ENCODE data around the gene ITGA11.

ITGA11 gene

DNA sequence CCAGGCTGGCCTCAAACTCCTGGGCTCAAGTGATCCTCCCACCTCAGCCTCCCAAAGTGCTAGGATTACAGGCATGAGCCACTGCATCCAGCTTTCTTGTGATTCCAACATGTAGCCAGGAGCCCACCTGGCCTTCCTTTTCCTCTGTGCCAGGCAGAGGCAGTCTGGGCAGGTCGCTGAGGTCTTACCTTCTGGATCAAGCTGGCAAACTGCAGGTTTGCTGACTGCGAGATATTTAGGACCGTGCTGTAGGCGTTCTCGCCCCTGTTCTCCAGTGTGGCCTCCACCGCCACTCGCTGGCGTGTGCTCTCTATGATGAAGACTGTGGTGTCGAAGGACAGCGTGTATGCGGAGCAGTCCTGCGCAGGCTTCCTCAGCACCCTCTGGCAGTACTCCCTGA is 112.0 kb downstream of the ITGA11 start:
- DNase-seq: no peak

GRCh38 chr15:68318931-68319909 is 112.7 kb downstream of the ITGA11 start:
- no peak for DNase-seq

DNA sequence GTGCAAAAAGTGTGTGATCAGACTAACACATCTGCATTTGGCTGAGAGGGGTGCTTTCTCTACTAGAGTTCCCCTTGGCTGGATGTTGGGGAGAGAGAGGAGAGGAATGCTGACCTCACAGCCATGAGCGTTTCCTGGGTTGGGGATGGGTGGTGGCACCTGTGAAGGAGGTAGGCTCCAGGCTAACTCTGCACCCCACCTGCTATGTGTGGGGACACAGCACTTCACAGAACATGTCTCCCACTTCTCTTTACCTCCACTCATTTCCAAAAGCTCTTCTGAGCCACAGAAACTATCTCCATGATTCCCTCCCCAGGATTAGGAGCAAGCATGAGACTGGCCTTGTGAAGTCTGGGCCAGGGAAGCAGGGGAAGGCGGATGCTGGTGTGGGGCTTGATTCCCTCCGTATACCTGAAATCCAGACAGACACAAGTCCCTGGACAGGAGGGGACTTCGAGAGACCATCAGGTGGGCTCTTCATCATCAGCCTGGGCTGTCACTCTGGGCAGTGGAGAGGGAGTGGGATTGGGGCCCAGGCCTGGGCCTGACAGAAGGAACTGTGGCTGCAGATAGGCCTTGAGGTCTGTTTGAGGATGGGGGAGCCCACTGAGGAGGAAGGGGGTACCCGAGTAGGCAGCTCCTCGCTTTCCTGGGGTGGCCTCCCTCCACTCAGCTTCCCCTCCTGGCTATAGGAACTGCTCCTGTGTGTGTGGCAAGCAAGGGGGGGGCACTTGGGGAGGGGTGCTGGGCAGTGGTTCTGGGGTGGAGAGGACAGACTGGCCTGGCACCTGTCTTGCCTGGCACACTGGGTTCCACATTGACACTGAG is 113.7 kb downstream of the ITGA11 start:
- no peak for DNase-seq

DNA sequence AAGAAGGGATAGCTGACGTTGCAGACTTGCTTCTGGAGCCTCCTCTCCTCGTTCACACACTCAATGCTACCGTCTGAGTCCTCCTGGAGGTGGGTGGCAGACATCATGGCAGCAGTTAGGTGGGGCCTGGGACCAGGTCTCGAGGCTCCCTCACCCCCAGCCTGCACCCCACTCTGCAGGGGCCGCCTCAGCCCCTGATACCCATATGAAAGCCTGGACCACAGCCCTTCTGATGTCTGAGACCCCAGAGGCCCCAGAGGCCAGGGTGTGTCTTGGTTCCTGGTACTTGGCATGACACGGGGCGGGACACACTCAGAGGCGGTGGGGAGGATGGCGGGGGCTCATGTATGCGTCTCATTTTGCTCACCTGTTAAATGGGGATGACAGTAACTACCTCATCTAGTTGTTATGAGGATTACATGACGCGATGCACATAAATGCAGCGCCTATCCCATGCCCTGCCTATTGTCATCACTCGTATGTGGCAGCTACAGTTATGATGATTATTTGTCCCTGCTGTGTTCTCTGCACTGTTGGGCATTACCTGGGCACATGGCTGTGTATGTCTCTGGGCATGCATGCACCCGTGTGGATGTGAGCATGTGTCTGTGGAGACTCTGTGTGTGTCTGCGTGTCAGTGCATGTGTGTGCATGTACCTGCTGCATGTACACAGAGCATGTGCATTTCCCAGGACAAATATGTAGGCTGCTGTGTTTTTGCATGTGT is 114.5 kb downstream of the ITGA11 start:
- DNase-seq: no peak

GRCh38 chr15:68316061-68316804 is 115.7 kb downstream of the ITGA11 start:
- no peak for DNase-seq

DNA sequence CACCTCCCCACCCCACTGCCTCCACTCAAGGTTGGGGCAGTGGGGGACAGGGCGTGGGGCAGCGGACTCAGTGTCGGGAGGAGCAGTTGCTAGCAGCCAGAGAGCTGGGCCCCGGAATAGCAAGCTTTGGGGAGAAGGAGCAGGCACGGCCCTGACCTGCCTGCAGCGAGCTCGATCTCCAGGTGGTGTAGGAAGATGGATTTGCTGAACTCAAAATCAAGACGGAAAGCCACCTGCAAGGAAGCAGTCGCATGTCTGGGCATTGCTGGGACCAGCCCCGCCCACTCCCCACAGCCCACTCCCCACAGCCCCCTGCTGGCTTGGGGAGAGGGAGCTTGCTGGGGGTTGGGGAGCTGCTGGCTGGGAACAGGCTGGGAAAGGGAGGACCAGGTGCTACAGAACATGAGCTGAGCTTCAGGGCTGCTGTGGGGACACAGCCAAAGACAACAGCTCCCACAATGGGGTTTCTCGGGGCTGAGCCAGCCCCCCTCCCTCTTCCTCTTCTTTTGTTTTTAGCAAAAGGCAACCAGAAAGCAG is 116.4 kb downstream of the ITGA11 start:
- DNase-seq: no peak

DNA sequence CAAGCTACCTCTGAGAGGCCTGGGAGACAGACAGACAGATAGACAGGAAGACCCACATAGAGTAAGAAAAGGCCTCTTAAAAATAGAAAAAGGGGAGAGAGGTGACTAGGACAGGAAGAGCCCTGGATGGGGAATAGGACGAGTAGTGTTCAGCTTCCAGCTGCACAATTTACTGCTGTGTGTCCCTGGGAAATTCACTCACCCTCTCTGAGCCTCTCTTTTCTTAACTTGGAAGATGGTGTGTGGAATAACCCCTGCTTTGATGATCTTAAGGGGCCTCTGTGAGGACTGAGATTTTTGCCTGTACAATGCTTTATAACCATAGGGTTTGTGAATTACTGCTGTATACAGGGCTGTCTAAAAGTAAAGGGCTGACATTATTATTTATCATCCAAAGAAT is 116.9 kb downstream of the ITGA11 start:
- no peak for DNase-seq

DNA sequence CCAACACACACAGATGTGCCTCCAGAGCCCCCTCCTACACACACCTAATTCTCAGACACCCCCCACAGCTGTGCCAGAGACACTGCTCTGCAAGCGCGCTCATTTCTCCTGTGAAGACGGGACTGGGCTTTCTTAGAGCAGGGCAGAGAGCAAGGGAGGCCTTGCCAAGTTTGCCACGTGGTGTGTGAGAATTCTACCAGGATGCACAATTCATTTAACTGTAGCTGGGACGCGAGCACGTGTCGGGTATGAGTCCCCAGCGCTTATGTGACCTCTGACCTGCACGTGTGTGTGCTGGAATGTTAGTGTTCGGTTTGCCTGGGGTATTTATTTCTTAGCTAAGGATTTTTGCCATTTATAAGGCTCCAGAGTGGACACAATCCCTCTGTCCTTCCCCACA is 117.4 kb downstream of the ITGA11 start:
- DNase-seq: no peak

- no peak for DNase-seq
Measured at GRCh38 chr15:68313501-68314410, 118.2 kb downstream of the ITGA11 start.

GRCh38 chr15:68312701-68313204 is 119.2 kb downstream of the ITGA11 start:
- DNase-seq: no peak

GRCh38 chr15:68311859-68312557 is 120.0 kb downstream of the ITGA11 start:
- no peak for DNase-seq

GRCh38 chr15:68311464-68311835 is 120.5 kb downstream of the ITGA11 start:
- DNase-seq: no peak

GRCh38 chr15:68310804-68311463 is 121.0 kb downstream of the ITGA11 start:
- no peak for DNase-seq

GRCh38 chr15:68310178-68310803 is 121.7 kb downstream of the ITGA11 start:
- DNase-seq: no peak

DNA sequence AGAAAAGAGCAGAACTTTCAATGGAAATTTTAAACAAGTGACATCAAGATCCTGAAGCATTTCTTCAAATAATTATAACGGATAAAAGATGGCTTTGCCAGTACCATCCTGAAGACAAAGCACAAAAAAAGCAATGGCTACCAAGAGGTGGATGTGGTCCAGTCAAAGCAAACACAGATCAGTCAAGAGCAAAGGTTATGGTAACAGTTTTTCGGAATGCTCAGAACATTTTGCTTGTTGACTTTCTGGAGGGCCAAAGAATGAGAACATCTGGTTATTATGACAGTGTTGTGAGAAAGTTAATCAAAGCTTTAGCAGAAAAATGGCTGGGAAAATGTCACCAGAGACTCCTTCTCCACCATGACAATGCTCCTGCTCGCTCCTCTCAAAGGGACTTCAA is 122.9 kb downstream of the ITGA11 start:
- no peak for DNase-seq

DNA sequence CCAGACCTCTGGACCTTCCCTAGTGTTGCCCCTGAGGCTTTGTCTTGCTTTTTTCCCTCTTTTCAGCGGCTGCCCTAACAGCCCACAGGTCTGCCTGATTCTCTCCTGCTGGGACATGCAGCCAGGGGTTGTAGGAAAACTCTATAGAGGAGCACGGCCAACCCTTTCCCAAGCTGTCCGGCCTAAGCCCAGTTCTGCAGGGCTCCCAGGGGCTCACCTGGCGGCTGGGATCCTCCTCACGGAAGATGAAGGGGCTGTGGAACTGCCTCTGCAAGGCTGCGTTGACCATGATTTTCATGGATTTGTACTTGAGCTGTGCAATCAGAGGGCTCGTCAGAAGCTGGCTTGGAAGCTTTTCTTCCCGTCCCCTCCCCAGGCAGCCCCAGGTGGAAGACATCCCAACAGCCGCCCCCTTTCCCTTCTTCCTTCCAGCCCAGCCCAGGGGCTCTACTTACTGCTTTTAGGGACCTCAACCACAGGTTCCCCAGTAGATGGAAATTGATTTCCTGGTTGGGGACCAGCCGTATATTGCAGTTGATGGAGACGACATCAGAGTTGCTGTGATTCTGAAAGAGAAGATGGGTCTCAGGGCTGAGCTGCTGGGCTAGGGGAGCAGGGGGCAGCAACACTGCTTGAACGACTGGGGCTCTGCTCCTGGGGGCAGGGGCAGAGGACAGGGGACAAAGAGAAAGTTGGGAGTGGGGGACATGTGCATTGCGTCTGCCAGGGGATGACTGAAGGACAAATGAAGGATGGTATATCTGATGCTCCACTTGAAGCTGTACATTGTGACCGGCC is 124.6 kb downstream of the ITGA11 start:
- no peak for DNase-seq

DNA sequence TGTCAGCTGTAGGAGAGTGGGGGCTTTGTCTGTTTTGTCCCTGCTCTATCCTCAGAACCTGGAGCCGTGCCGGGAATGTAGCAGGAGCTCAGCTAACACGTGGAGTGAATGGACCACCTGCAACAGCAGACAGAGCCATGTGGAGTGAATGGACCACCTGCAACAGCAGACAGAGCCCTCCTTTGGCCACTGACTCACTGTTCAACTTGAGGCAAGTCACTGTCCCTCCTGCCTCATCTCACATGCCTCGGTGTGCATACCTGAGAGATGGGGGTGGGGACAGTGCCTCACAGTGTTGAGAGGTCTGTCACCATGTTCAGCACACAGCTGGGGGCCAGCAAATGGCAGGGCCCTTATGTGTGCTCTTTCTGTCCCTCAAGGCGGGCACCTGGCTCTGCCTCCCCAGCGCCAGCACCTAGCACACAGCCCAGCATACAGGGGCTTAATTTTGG is 126.5 kb downstream of the ITGA11 start:
- DNase-seq: no peak
